Measurements from ENCODE around the gene C2CD5.
"Not testable (repeated sequence)": the region's sequence is repeated elsewhere in the genome, so short reads cannot be mapped to it uniquely, and the experiment has no call there.

C2CD5 gene

GRCh38 chr12:22544038-22544979 is at the start of gene C2CD5:
Gene C2CD5 (minus strand): TSS chr12:22544542. CDS start chr12:22544150, 392 bp downstream.
- ATAC-seq = peak; percentile 85 to 87

GRCh38 chr12:22593864-22594263 is 49.5 kb upstream of the C2CD5 start:
- no peak for ATAC-seq

GRCh38 chr12:22588817-22589216 is 44.5 kb upstream of the C2CD5 start:
- ATAC-seq = no peak

GRCh38 chr12:22578328-22578727 is 34.0 kb upstream of the C2CD5 start:
- no peak for ATAC-seq

GRCh38 chr12:22577667-22578066 is 33.3 kb upstream of the C2CD5 start:
- ATAC-seq = no peak

- no peak for ATAC-seq
These were observed 32.1 kb upstream of the C2CD5 start for GRCh38 chr12:22576473-22576872.

GRCh38 chr12:22576065-22576464 is 31.7 kb upstream of the C2CD5 start:
- ATAC-seq = no peak

- ATAC-seq = no peak
These were observed 30.6 kb upstream of the C2CD5 start for GRCh38 chr12:22574921-22575320.

GRCh38 chr12:22573181-22573580 is 28.8 kb upstream of the C2CD5 start:
- ATAC-seq = no peak

- no peak for ATAC-seq
These were observed 24.9 kb upstream of the C2CD5 start for GRCh38 chr12:22569253-22569652.

GRCh38 chr12:22562036-22563028 is 18.0 kb upstream of the C2CD5 start:
- ATAC-seq = no peak

GRCh38 chr12:22554750-22555149 is 10.4 kb upstream of the C2CD5 start:
- ATAC-seq = not testable (repeated sequence)

- ATAC-seq = peak; percentile 41 to 76
These were observed 7.3 kb upstream of the C2CD5 start for GRCh38 chr12:22551624-22552023.

GRCh38 chr12:22545255-22545654 is 913 bp upstream of the C2CD5 start:
- ATAC-seq = no peak

- peak; percentile 38 to 48 for ATAC-seq
These were observed 900 bp downstream of the C2CD5 start for GRCh38 chr12:22543246-22544037.

GRCh38 chr12:22541496-22542155 is 2.7 kb downstream of the C2CD5 start:
- ATAC-seq = no peak

GRCh38 chr12:22539055-22539454 is 5.3 kb downstream of the C2CD5 start:
- ATAC-seq = no peak

- ATAC-seq = no peak
These were observed 6.0 kb downstream of the C2CD5 start for GRCh38 chr12:22538311-22538710.

- ATAC-seq = no peak
These were observed 7.3 kb downstream of the C2CD5 start for GRCh38 chr12:22536971-22537544.

- ATAC-seq = no peak
These were observed 7.9 kb downstream of the C2CD5 start for GRCh38 chr12:22536346-22536945.

GRCh38 chr12:22535478-22535877 is 8.9 kb downstream of the C2CD5 start:
- peak; percentile 36 to 53 for ATAC-seq
